ENCODE results near the gene DLL1.
"Not testable (repeated sequence)": the region's sequence is repeated elsewhere in the genome, so short reads cannot be mapped to it uniquely, and the experiment has no call there.

The DLL1 gene

GRCh38 chr6:170267688-170268087 is 23.2 kb downstream of the DLL1 start:
- Histone ChIP-seq H3K27ac (ENCODE audit: low read length) (no peak overlapping the region), H2AFZ (ENCODE audit: low read depth, low read length) (no peak overlapping the region), H3K4me2 (ENCODE audit: insufficient read depth, low read length) (no peak overlapping the region), H3K36me3 (ENCODE audit: insufficient read depth, low read length) (no peaks in the 10 kb centered on the region), H3K9me3 (ENCODE audit: insufficient read depth, low read length, severe bottlenecking) (no peaks in the 10 kb centered on the region), H3K4me1 (ENCODE audit: insufficient read depth, low read length) (peaks cover 20% of the 10 kb centered on the region), H3K27me3 (ENCODE audit: insufficient read depth, low read length, poor library complexity) (no peaks in the 10 kb centered on the region), H3K9ac (ENCODE audit: low read depth, low read length) (no peak overlapping the region), H3K79me2 (ENCODE audit: insufficient read depth, low read length) (no peaks in the 10 kb centered on the region), H3K4me3 (ENCODE audit: low read depth in 1 of 2, low read length in 2 of 2) (no peak overlapping the region), H4K20me1 (ENCODE audit: insufficient read depth, low read length) (no peaks in the 10 kb centered on the region; the same call in 1 of the 2 replicates)
- DNase-seq (no peak), ATAC-seq (ENCODE audit: insufficient read depth, low read depth) (no peak)
- TF ChIP-seq CTCF (IDR thresholded peaks at IDR 0.05; ENCODE audit: borderline replicate concordance, extremely low read depth, low read length, poor library complexity, severe bottlenecking) (no peak), EZH2 (IDR thresholded peaks at IDR 0.05; ENCODE audit: borderline replicate concordance, low read depth, low read length, severe bottlenecking) (no peak)

GRCh38 chr6:170266061-170266825 is 24.6 kb downstream of the DLL1 start:
- Histone ChIP-seq H4K20me1 (ENCODE audit: insufficient read depth, low read length) (no peaks in the 10 kb centered on the region; the same call in 1 of the 2 replicates), H3K4me1 (ENCODE audit: insufficient read depth, low read length) (peaks cover 5% of the 10 kb centered on the region), H3K4me3 (ENCODE audit: low read depth in 1 of 2, low read length in 2 of 2) (no peak overlapping the region), H3K9ac (ENCODE audit: low read depth, low read length) (no peak overlapping the region), H3K36me3 (ENCODE audit: insufficient read depth, low read length) (no peaks in the 10 kb centered on the region), H3K79me2 (ENCODE audit: insufficient read depth, low read length) (no peaks in the 10 kb centered on the region), H3K4me2 (ENCODE audit: insufficient read depth, low read length) (no peak overlapping the region), H2AFZ (ENCODE audit: low read depth, low read length) (no peak overlapping the region), H3K9me3 (ENCODE audit: insufficient read depth, low read length, severe bottlenecking) (no peaks in the 10 kb centered on the region), H3K27ac (ENCODE audit: low read length) (no peak overlapping the region), H3K27me3 (ENCODE audit: insufficient read depth, low read length, poor library complexity) (no peaks in the 10 kb centered on the region)
- DNase-seq (no peak), ATAC-seq (ENCODE audit: insufficient read depth, low read depth) (no peak)
- no peak for TF ChIP-seq CTCF (IDR thresholded peaks at IDR 0.05; ENCODE audit: borderline replicate concordance, extremely low read depth, low read length, poor library complexity, severe bottlenecking)
- no peak for TF ChIP-seq EZH2 (IDR thresholded peaks at IDR 0.05; ENCODE audit: borderline replicate concordance, low read depth, low read length, severe bottlenecking)

- Histone ChIP-seq H3K4me2 (ENCODE audit: insufficient read depth, low read length) (no peak overlapping the region), H3K27ac (ENCODE audit: low read length) (no peak overlapping the region), H3K9me3 (ENCODE audit: insufficient read depth, low read length, severe bottlenecking) (no peaks in the 10 kb centered on the region), H3K36me3 (ENCODE audit: insufficient read depth, low read length) (no peaks in the 10 kb centered on the region), H3K9ac (ENCODE audit: low read depth, low read length) (no peak overlapping the region), H3K4me1 (ENCODE audit: insufficient read depth, low read length) (no peaks in the 10 kb centered on the region), H3K27me3 (ENCODE audit: insufficient read depth, low read length, poor library complexity) (no peaks in the 10 kb centered on the region), H2AFZ (ENCODE audit: low read depth, low read length) (no peak overlapping the region), H4K20me1 (ENCODE audit: insufficient read depth, low read length) (no peaks in the 10 kb centered on the region; the same call in 1 of the 2 replicates), H3K4me3 (ENCODE audit: low read depth in 1 of 2, low read length in 2 of 2) (no peak overlapping the region), H3K79me2 (ENCODE audit: insufficient read depth, low read length) (no peaks in the 10 kb centered on the region)
- DNase-seq (no peak), ATAC-seq (ENCODE audit: insufficient read depth, low read depth) (no peak)
- TF ChIP-seq CTCF (IDR thresholded peaks at IDR 0.05; ENCODE audit: borderline replicate concordance, extremely low read depth, low read length, poor library complexity, severe bottlenecking) (no peak), EZH2 (IDR thresholded peaks at IDR 0.05; ENCODE audit: borderline replicate concordance, low read depth, low read length, severe bottlenecking) (no peak)
Measured at GRCh38 chr6:170265655-170266054, 25.2 kb downstream of the DLL1 start.

- H3K4me2 ChIP-seq (ENCODE audit: insufficient read depth, low read length); H3K4me1 ChIP-seq (ENCODE audit: insufficient read depth, low read length); H2AFZ ChIP-seq (ENCODE audit: low read depth, low read length); DNase-seq; H3K36me3 ChIP-seq (ENCODE audit: insufficient read depth, low read length); H3K27me3 ChIP-seq (ENCODE audit: insufficient read depth, low read length, poor library complexity); H3K79me2 ChIP-seq (ENCODE audit: insufficient read depth, low read length); H3K9ac ChIP-seq (ENCODE audit: low read depth, low read length); H3K4me3 ChIP-seq (ENCODE audit: low read depth in 1 of 2, low read length in 2 of 2); H3K27ac ChIP-seq (ENCODE audit: low read length); H3K9me3 ChIP-seq (ENCODE audit: insufficient read depth, low read length, severe bottlenecking); H4K20me1 ChIP-seq (ENCODE audit: insufficient read depth, low read length); ATAC-seq (ENCODE audit: insufficient read depth, low read depth): not testable (repeated sequence)
Measured at GRCh38 chr6:170264644-170265043, 26.2 kb downstream of the DLL1 start.

Measured in DND-41 (cell line).